PC-3 (cell line): ENCODE data around the gene DROSHA.

Source experiments
- CTCF ChIP-seq: fragments of 300-600 bp; sonication (generic); conservative IDR thresholded peaks from 2 replicates; pipeline ENCODE4 v1.5.1; 2017; ENCODE audit warnings: antibody characterized with exemption, low read depth, mild to moderate bottlenecking, low read length
- EZH2 ChIP-seq: fragments of 300-600 bp; sonication (generic); IDR thresholded peaks from one replicate; pipeline ENCODE4 v1.6.1; 2017; ENCODE audit warnings: antibody characterized with exemption, mild to moderate bottlenecking, low read length; ENCODE audit not compliant: unreplicated experiment

GRCh38 chr5:31574772-31575171 is 42.9 kb upstream of the DROSHA start:
- TF ChIP-seq CTCF (no peak), EZH2 (no peak)
